ENCODE data around the gene FGD3. TPM values are rescaled to one million over a fixed set of nuclear protein-coding genes. Genes with fewer than 3 reads are reported as not detected.

The FGD3 gene
- polyA plus RNA-seq, 2 of the 4 experiments (the other 2 are of a cell fraction): 0.18 to 0.23 TPM

- no peak for FAIRE-seq
- no peak; a peak in 2 of 6 replicates for ATAC-seq
- WGBS (ENCODE audit: missing lambda C conversion rate): 70% methylated on average over 9 of the region's 18 CpGs
- no peak for DNase-seq (ENCODE audit: low read depth in 1 of 2, low spot score in 1 of 2)
- H3K4me3 ChIP-seq: no peak overlapping the region
- no peaks in the 10 kb centered on the region for H3K4me1 ChIP-seq
- TF ChIP-seq CBX2 (IDR thresholded peaks at IDR 0.05; ENCODE audit: borderline replicate concordance, low read depth): no peak
- no peak for TF ChIP-seq REST (IDR thresholded peaks at IDR 0.05)
- no peak for TF ChIP-seq SMC3 (IDR thresholded peaks at IDR 0.05)
- no peak for TF ChIP-seq POLR2A (IDR thresholded peaks at IDR 0.05; ENCODE audit: low read length)
- no peak for TF ChIP-seq POLR2AphosphoS2 (conservative IDR thresholded peaks at IDR 0.05; ENCODE audit: low read length)
- no peak for TF ChIP-seq MAZ (IDR thresholded peaks at IDR 0.05; ENCODE audit: borderline replicate concordance, low read depth, low read length)
- no peak for TF ChIP-seq BHLHE40 (IDR thresholded peaks at IDR 0.05; ENCODE audit: low read depth, low read length)
- no peak for TF ChIP-seq EHMT2 (IDR thresholded peaks at IDR 0.05; ENCODE audit: low read depth)
- no peak for TF ChIP-seq JUN (IDR thresholded peaks at IDR 0.05)
- no peak for TF ChIP-seq FOSL2 (IDR thresholded peaks at IDR 0.05)
- TF ChIP-seq FOSL2 (CRISPR knock-in tag; IDR thresholded peaks at IDR 0.05): no peak
- TF ChIP-seq PHF8 (IDR thresholded peaks at IDR 0.05; ENCODE audit: borderline replicate concordance, low read depth): no peak
- no peak for TF ChIP-seq NR3C1 (IDR thresholded peaks at IDR 0.05)
- no peak for TF ChIP-seq HOXB5 (CRISPR knock-in tag; IDR thresholded peaks at IDR 0.05)
- no peak overlapping the region for H3K4me2 ChIP-seq
- CTCF ChIA-PET: interaction anchor here (2.7 kb wide), 1 partner anchor 80 kb away, joined by 5 read pairs; no protein-coding TSS in a partner anchor
- no peaks in the 10 kb centered on the region for H3K9me3 ChIP-seq
- no peak overlapping the region for H3K27ac ChIP-seq
- POLR2A ChIA-PET: no interaction called here
These were observed 135.6 kb downstream of the FGD3 start for GRCh38 chr9:93082841-93083411.

GRCh38 chr9:93083592-93084470 lies 136.5 kb downstream of the FGD3 start:
- TF ChIP-seq NPAS2 (CRISPR knock-in tag; IDR thresholded peaks at IDR 0.05; ENCODE audit: borderline replicate concordance) (no peak), RNF2 (IDR thresholded peaks at IDR 0.05; ENCODE audit: borderline replicate concordance, low read depth) (no peak), ZFP36 (IDR thresholded peaks at IDR 0.05; ENCODE audit: borderline replicate concordance, partially characterized antibody) (peak; percentile 28), ZNF302 (CRISPR knock-in tag; IDR thresholded peaks at IDR 0.05) (no peak), E2F6 (IDR thresholded peaks at IDR 0.05; ENCODE audit: borderline replicate concordance, low read depth) (no peak)
- WGBS (ENCODE audit: missing lambda C conversion rate): 76% methylated on average over 8 of the region's 8 CpGs
- DNase-seq (ENCODE audit: low read depth in 1 of 2, low spot score in 1 of 2) (no peak), FAIRE-seq (no peak), ATAC-seq (no peak)
- Histone ChIP-seq H3K27ac (no peak overlapping the region), H3K4me1 (no peaks in the 10 kb centered on the region), H3K9me3 (no peaks in the 10 kb centered on the region), H3K4me2 (no peak overlapping the region), H3K4me3 (no peak overlapping the region)
- POLR2A ChIA-PET: no interaction called here
- CTCF ChIA-PET: interaction anchor here (2.7 kb wide), 1 partner anchor 81 kb away, joined by 5 read pairs; no protein-coding TSS in a partner anchor

All from A549 (cell line).